A549 (cell line): Measurements from ENCODE around the gene ADD1. TPM values are rescaled to one million over a fixed set of nuclear protein-coding genes. Genes with fewer than 3 reads are reported as not detected.

Experiments
- ATAC-seq, 2 experiments: fragments of 200-7000 bp in 1 of 2; fragments of >200 bp in 1 of 2; cut with Nextera tagmentation in 1 of 2; cut with Tn5 transposase in 1 of 2; 3 replicates each; pipeline versions ENCODE4 v1.8.0 to v1.9.1; 2018 to 2020; ENCODE audit warnings: mild to moderate bottlenecking in 1 of 2, moderate library complexity in 1 of 2
- CTCF ChIA-PET: fragments of 300-600 bp; sonication (Branson Sonifier 250); formaldehyde crosslinking; extraction: SDS; loops from one replicate; lab custom pipeline; 2021; ENCODE audit warnings: antibody characterized with exemption, inconsistent platforms; lab: Yijun Ruan, JAX
- POLR2A ChIA-PET: fragments of 350-600 bp; formaldehyde crosslinking; extraction: SDS; loops from one replicate; lab custom pipeline; 2021; ENCODE audit warnings: antibody characterized with exemption, inconsistent platforms; lab: Yijun Ruan, JAX
- DNase-seq, 2 experiments: peaks; one replicate each; pipeline versions ENCODE4 v3.0.0 to v3.0.0-alpha.2; 2011 to 2016; ENCODE audit warnings: low read depth in 1 of 2, low spot score in 1 of 2
- FAIRE-seq: peaks from 2 replicates; lab custom pipeline; 2011; peaks lifted over from hg19 to GRCh38; lab: Jason Lieb, UNC
- H3K27ac ChIP-seq, 2 experiments: fragments of >200 bp; sonication (Bioruptor Twin); formaldehyde crosslinking; 3 replicates each; pipeline ENCODE4 v1.5.1; 2016 to 2017
- H3K4me1 ChIP-seq: fragments of >200 bp; sonication (Bioruptor Twin); formaldehyde crosslinking; 3 replicates; pipeline ENCODE4 v1.6.1; 2016
- H3K4me2 ChIP-seq: fragments of >200 bp; sonication (Bioruptor Twin); formaldehyde crosslinking; 3 replicates; pipeline ENCODE4 v1.6.1; 2016
- H3K4me3 ChIP-seq: fragments of >200 bp; sonication (Bioruptor Twin); formaldehyde crosslinking; 3 replicates; pipeline ENCODE4 v1.5.1; 2016
- H3K9me3 ChIP-seq: fragments of >200 bp; sonication (Bioruptor Twin); formaldehyde crosslinking; 3 replicates; pipeline ENCODE4 v1.6.1; 2016
- BHLHE40 ChIP-seq: IDR thresholded peaks from 2 replicates; pipeline ENCODE4 v1.6.1; 2012; ENCODE audit warnings: low read depth, low read length, inconsistent platforms
- CHD2 ChIP-seq: fragments of 150-350 bp; IDR thresholded peaks from 2 replicates; pipeline ENCODE4 v1.6.1; 2014; ENCODE audit warnings: low read length; ENCODE audit not compliant: partially characterized antibody
- CHD4 ChIP-seq: fragments of 200-600 bp; sonication (generic); IDR thresholded peaks from 2 replicates; pipeline ENCODE4 v1.6.1; 2016; ENCODE audit warnings: antibody characterized with exemption, mild to moderate bottlenecking, borderline replicate concordance
- CTCF ChIP-seq: fragments of >200 bp; sonication (Bioruptor Twin); formaldehyde crosslinking; IDR thresholded peaks from 3 replicates; pipeline ENCODE4 v1.5.1; 2016
- E2F6 ChIP-seq: IDR thresholded peaks from 2 replicates; pipeline ENCODE4 v1.6.1; 2012; ENCODE audit warnings: low read depth, borderline replicate concordance
- FOSL2 ChIP-seq, 2 experiments: fragments of 450-650 bp in 1 of 2; fragments of >200 bp in 1 of 2; sonication (Bioruptor Twin) in 1 of 2; formaldehyde crosslinking; IDR thresholded peaks; 2 replicates each; pipeline versions ENCODE4 v1.5.0 to v1.6.1; 2016 to 2020; ENCODE audit warnings: mild to moderate bottlenecking in 1 of 2, moderate library complexity in 1 of 2
- FOXS1 ChIP-seq: fragments of 250-450 bp; sonication (Bioruptor Pico); IDR thresholded peaks from 2 replicates; pipeline ENCODE4 v1.5.0; 2020; ENCODE audit warnings: mild to moderate bottlenecking, moderate library complexity
- GATA3 ChIP-seq: IDR thresholded peaks from 2 replicates; pipeline ENCODE4 v1.6.1; 2012; ENCODE audit warnings: borderline replicate concordance
- HDAC2 ChIP-seq: fragments of 200-600 bp; sonication (generic); IDR thresholded peaks from 2 replicates; pipeline ENCODE4 v1.6.1; 2016
- HMGXB4 ChIP-seq: fragments of 250-450 bp; sonication (Bioruptor Pico); IDR thresholded peaks from 2 replicates; pipeline ENCODE4 v1.5.0; 2021; ENCODE audit warnings: mild to moderate bottlenecking, moderate library complexity, borderline replicate concordance
- JUNB ChIP-seq: fragments of >200 bp; sonication (Bioruptor Twin); formaldehyde crosslinking; IDR thresholded peaks from 2 replicates; pipeline ENCODE4 v1.6.1; 2016
- KDM5A ChIP-seq: fragments of 200-600 bp; sonication (generic); IDR thresholded peaks from 2 replicates; pipeline ENCODE4 v1.6.1; 2016; ENCODE audit warnings: antibody characterized with exemption, mild to moderate bottlenecking
- MAFK ChIP-seq: fragments of 450-650 bp; IDR thresholded peaks from 2 replicates; pipeline ENCODE4 v1.6.1; 2014; ENCODE audit not compliant: partially characterized antibody
- MYC ChIP-seq: IDR thresholded peaks from 2 replicates; pipeline ENCODE4 v1.6.1; 2012; ENCODE audit warnings: mild to moderate bottlenecking, inconsistent platforms, low read length, improper control_type of control experiment, borderline replicate concordance
- NFE2L2 ChIP-seq: fragments of 150-350 bp; conservative IDR thresholded peaks from 2 replicates; pipeline ENCODE4 v1.6.1; 2014; ENCODE audit warnings: low read length
- NPAS2 ChIP-seq: fragments of 250-450 bp; sonication (Bioruptor Pico); IDR thresholded peaks from 2 replicates; pipeline ENCODE4 v1.8.0; 2022; ENCODE audit warnings: mild to moderate bottlenecking, moderate library complexity, borderline replicate concordance
- PHF8 ChIP-seq: fragments of 200-600 bp; sonication (generic); IDR thresholded peaks from 2 replicates; pipeline ENCODE4 v1.6.1; 2016; ENCODE audit warnings: low read depth, mild to moderate bottlenecking, antibody characterized with exemption, moderate library complexity, borderline replicate concordance
- RNF2 ChIP-seq: fragments of 200-600 bp; sonication (generic); IDR thresholded peaks from 2 replicates; pipeline ENCODE4 v1.6.1; 2016; ENCODE audit warnings: low read depth, mild to moderate bottlenecking, antibody characterized with exemption, moderate library complexity, borderline replicate concordance
- ZC3H11A ChIP-seq: fragments of 450-650 bp; IDR thresholded peaks from 2 replicates; pipeline ENCODE4 v1.6.1; 2014; ENCODE audit warnings: antibody characterized with exemption, mild to moderate bottlenecking
- ZNF302 ChIP-seq: fragments of 250-450 bp; sonication (Bioruptor Pico); IDR thresholded peaks from 2 replicates; pipeline ENCODE4 v1.9.0; 2021; ENCODE audit warnings: inconsistent platforms, mild to moderate bottlenecking, moderate library complexity
- ZSCAN20 ChIP-seq: fragments of 250-450 bp; sonication (Bioruptor Pico); IDR thresholded peaks from 2 replicates; pipeline ENCODE4 v1.8.0; 2022; ENCODE audit warnings: mild to moderate bottlenecking, moderate library complexity
- WGBS: methylation state at CpG from one replicate; pipeline ENCODE4 v1.1.6; 2017; ENCODE audit errors: missing lambda C conversion rate; 5-methylcytosine and 5-hydroxymethylcytosine counted together
- polyA plus RNA-seq, 4 experiments: library from polyadenylated mRNA; depleted of rRNA in 3 of 4; stranded (reverse); fragments of >200 nt; fragmentation: RNase III in 1 of 4; extraction: RNeasy Plus Mini Kit Qiagen cat#74134 plus additional on column Dnase treatment in 1 of 4; gene quantifications; 2 replicates in 3 of 4; 3 replicates in 1 of 4; pipeline ENCODE4 v1.2.3, GENCODE V29; 2011 to 2017
- TF ChIP-seq, protein P1 (sequence below): fragments of 450-650 bp; IDR thresholded peaks from 2 replicates; pipeline ENCODE4 v1.6.1; 2014; ENCODE audit warnings: antibody characterized with exemption

The ADD1 gene
- polyA plus RNA-seq, 2 of the 4 experiments (the other 2 are of a cell fraction) = 59.7 to 60.3 TPM

GRCh38 chr4:2796849-2797544 is 46.6 kb upstream of the ADD1 start:
- 56% methylated on average over 10 of the region's 13 CpGs for WGBS
- H3K4me1 ChIP-seq = peaks cover 73% of the 10 kb centered on the region
- ChIA-PET CTCF (interaction anchor here (1.7 kb wide), 1 partner anchor 33 kb away, joined by 7 read pairs; no protein-coding TSS in a partner anchor), POLR2A (interaction anchor here (1.7 kb wide), 1 partner anchor 46 kb away, joined by 4 read pairs; the partner anchor contains the start of gene ADD1)
- ATAC-seq = no peak
- no peak for FAIRE-seq
- TF ChIP-seq FOSL2 (IDR thresholded peaks at IDR 0.05) (no peak), FOSL2 (CRISPR knock-in tag; IDR thresholded peaks at IDR 0.05) (no peak), ZC3H11A (no peak), HMGXB4 (no peak)
- no peaks in the 10 kb centered on the region for H3K9me3 ChIP-seq
- H3K4me3 ChIP-seq = no peak overlapping the region
- H3K27ac ChIP-seq = peak overlapping the region; percentile 86 to 88
- H3K4me2 ChIP-seq = peak overlapping the region; percentile 100
- DNase-seq = no peak

- Histone ChIP-seq H3K4me2 (peak overlapping the region; percentile 100; the same call in 2 of the 3 replicates), H3K4me3 (no peak overlapping the region), H3K4me1 (peaks cover 73% of the 10 kb centered on the region), H3K9me3 (no peaks in the 10 kb centered on the region), H3K27ac (peak overlapping the region; percentile 86 to 88)
- ATAC-seq = no peak
- WGBS = 97% methylated on average over 12 of the region's 23 CpGs
- TF ChIP-seq NFE2L2 = no peak
- TF ChIP-seq GATA3 = no peak
- no peak for TF ChIP-seq CHD4
- TF ChIP-seq KDM5A = no peak
- no peak for TF ChIP-seq E2F6
- no peak for TF ChIP-seq BHLHE40
- TF ChIP-seq HMGXB4 = no peak
- TF ChIP-seq ZNF302 (CRISPR knock-in tag) = no peak
- TF ChIP-seq PHF8 = no peak
- no peak for FAIRE-seq
- CTCF ChIA-PET = interaction anchor here (0.7 to 1.7 kb wide), 2 partner anchors 23 to 34 kb away, joined by 3 to 7 read pairs; no protein-coding TSS in a partner anchor
- no peak for DNase-seq
- POLR2A ChIA-PET = interaction anchor here (1.7 kb wide), 1 partner anchor 46 kb away, joined by 4 read pairs; the partner anchor contains the start of gene ADD1
These were observed 45.9 kb upstream of the ADD1 start for GRCh38 chr4:2797545-2798305.

- POLR2A ChIA-PET = no interaction called here
- Histone ChIP-seq H3K4me1 (peaks cover 72% of the 10 kb centered on the region), H3K27ac (peak overlapping the region in 1 of 2 experiments; percentile 88; a peak in 3 of 6 replicates), H3K9me3 (no peaks in the 10 kb centered on the region), H3K4me3 (no peak overlapping the region), H3K4me2 (no peak overlapping the region; the same call in 2 of the 3 replicates)
- ATAC-seq = no peak
- 80% methylated on average over 19 of the region's 29 CpGs for WGBS
- no peak for DNase-seq
- FAIRE-seq = no peak
- CTCF ChIA-PET = interaction anchor here (0.7 kb wide), 1 partner anchor 24 kb away, joined by 3 read pairs; no protein-coding TSS in a partner anchor
- TF ChIP-seq, protein P1, sequence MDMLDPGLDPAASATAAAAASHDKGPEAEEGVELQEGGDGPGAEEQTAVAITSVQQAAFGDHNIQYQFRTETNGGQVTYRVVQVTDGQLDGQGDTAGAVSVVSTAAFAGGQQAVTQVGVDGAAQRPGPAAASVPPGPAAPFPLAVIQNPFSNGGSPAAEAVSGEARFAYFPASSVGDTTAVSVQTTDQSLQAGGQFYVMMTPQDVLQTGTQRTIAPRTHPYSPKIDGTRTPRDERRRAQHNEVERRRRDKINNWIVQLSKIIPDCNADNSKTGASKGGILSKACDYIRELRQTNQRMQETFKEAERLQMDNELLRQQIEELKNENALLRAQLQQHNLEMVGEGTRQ = no peak
- no peak for TF ChIP-seq JUNB
- TF ChIP-seq ZSCAN20 = no peak
- no peak for TF ChIP-seq RNF2
- TF ChIP-seq MAFK = no peak
- TF ChIP-seq HDAC2 = no peak
- no peak for TF ChIP-seq FOXS1 (CRISPR knock-in tag)
- TF ChIP-seq MYC = no peak
- no peak for TF ChIP-seq NFE2L2
- no peak for TF ChIP-seq CHD2
- no peak for TF ChIP-seq CTCF
- no peak for TF ChIP-seq NPAS2
These were observed 45.0 kb upstream of the ADD1 start for GRCh38 chr4:2798399-2799223.
